Right atrium auricular region (tissue), 2 donors: ENCODE results near the gene PTX4. TPM values are rescaled to one million over a fixed set of nuclear protein-coding genes. Genes with fewer than 3 reads are reported as not detected.

ENCODE experiments used
- DNase-seq: peaks from one replicate; pipeline ENCODE4 v3.0.0-alpha.2; 2019; ENCODE audit warnings: low spot score
- H3K27ac ChIP-seq, 2 donors: fragments of 200-600 bp; sonication (generic); 1 replicate in 1 of 2; 2 replicates in 1 of 2; pipeline ENCODE4 v1.5.1; 2016 to 2019
- H3K27me3 ChIP-seq, 2 donors: fragments of 200-600 bp; sonication (generic); one replicate each; pipeline versions ENCODE4 v1.5.1 to v1.6.0; 2017 to 2019
- H3K36me3 ChIP-seq: fragments of 200-600 bp; sonication (generic); one replicate; pipeline ENCODE4 v1.5.1; 2016
- H3K4me1 ChIP-seq, 2 donors: fragments of 200-600 bp; sonication (generic); one replicate each; pipeline versions ENCODE4 v1.5.1 to v1.6.0; 2017 to 2019
- H3K4me3 ChIP-seq, 2 donors: fragments of 200-600 bp; sonication (generic); 1 replicate in 1 of 2; 2 replicates in 1 of 2; pipeline ENCODE4 v1.5.1; 2017 to 2019; ENCODE audit warnings: mild to moderate bottlenecking in 1 of 2, moderate library complexity in 1 of 2
- H3K9me3 ChIP-seq, 2 donors: fragments of 200-600 bp; sonication (generic); one replicate each; pipeline ENCODE4 v1.5.1; 2019
- CTCF ChIP-seq, 2 donors: fragments of 200-600 bp; sonication (generic); IDR thresholded peaks; one replicate each; pipeline ENCODE4 v1.5.1; 2019; ENCODE audit warnings: antibody characterized with exemption in 2 of 2
- total RNA-seq, 2 donors: library from RNA; depleted of rRNA; stranded (reverse); fragments of >200 nt; gene quantifications; one replicate each; pipeline ENCODE4 v1.1.0, GENCODE V29; 2016

Gene PTX4
- total RNA-seq, 2 donors from 2014 or later = 0.24 TPM; not detected in 1

DNA sequence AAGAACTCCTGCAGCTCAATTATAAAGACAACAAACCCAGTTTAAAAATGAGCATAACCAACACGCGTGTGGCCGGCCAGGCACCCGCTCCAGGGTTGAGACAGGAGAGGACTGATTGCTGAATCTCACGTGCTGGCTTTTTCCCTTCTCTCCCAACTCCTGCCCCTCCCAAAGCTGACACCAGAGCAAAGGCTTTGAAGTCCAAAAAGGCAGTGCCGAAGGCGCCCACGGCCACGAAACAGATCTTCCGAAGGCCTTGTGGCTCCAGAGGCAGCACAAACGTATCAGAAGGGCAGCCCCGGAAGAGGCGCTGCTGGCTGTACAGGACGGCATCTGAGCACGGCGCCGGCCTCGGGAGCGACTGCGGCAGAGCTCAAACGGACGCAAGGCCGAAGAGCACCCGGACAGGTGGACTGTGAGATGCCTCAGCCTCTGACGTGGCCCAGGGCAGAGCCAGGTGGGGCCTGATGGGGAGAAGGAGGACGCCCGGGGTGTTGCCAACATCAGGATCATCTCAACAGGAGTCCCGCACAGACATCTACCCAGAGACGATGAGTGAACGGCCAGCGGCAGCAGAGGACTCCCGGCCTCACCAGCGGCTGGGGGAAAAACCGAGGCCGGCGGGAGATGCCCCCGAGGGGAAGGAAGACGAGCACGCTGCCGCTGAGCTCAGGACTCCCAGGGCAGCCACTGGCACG lies 24.4 kb downstream of the PTX4 start:
- Histone ChIP-seq H3K27ac (no peak overlapping the region), H3K27me3 (no peaks in the 10 kb centered on the region), H3K9me3 (no peaks in the 10 kb centered on the region), H3K4me1 (no peaks in the 10 kb centered on the region), H3K4me3 (no peak overlapping the region), H3K36me3 (peaks cover 19% of the 10 kb centered on the region)
- no peak for TF ChIP-seq CTCF (IDR thresholded peaks at IDR 0.05)
- no peak for DNase-seq

DNA sequence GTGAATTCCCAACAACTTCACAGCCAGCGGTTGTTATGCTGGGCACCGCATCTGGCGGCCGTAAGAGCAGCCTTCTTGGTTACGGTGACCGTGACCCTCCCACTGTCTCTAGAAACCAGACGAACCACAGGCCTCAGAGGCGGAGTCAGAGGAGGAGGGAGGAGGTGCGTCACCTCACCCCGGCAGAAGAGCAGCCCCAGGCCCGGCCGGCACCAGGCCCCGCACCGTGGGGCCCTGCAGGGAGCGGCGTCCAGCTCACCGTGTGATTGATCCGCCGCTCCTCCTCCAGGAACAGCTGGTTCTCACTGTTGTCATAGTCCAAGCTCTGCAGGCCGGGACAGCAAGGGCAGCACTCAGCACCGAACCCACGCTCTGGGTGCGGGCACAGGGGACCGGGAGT lies 27.6 kb downstream of the PTX4 start:
- Histone ChIP-seq H3K4me3 (no peak overlapping the region), H3K27me3 (no peaks in the 10 kb centered on the region), H3K9me3 (no peaks in the 10 kb centered on the region), H3K36me3 (peaks cover 46% of the 10 kb centered on the region), H3K4me1 (no peaks in the 10 kb centered on the region), H3K27ac (no peak overlapping the region)
- TF ChIP-seq CTCF (IDR thresholded peaks at IDR 0.05) = no peak
- DNase-seq = no peak

GRCh38 chr16:1460602-1461138 lies 28.1 kb downstream of the PTX4 start:
- no peak overlapping the region for H3K27ac ChIP-seq
- no peaks in the 10 kb centered on the region for H3K9me3 ChIP-seq
- no peak overlapping the region for H3K4me3 ChIP-seq
- TF ChIP-seq CTCF (IDR thresholded peaks at IDR 0.05) = no peak
- DNase-seq = no peak
- no peaks in the 10 kb centered on the region for H3K27me3 ChIP-seq
- H3K4me1 ChIP-seq = no peaks in the 10 kb centered on the region
- H3K36me3 ChIP-seq = peaks cover 51% of the 10 kb centered on the region

- no peak for DNase-seq
- H3K27ac ChIP-seq = no peak overlapping the region
- H3K9me3 ChIP-seq = no peaks in the 10 kb centered on the region
- H3K4me1 ChIP-seq = no peaks in the 10 kb centered on the region
- H3K27me3 ChIP-seq = no peaks in the 10 kb centered on the region
- no peak for TF ChIP-seq CTCF (IDR thresholded peaks at IDR 0.05)
- H3K4me3 ChIP-seq = no peak overlapping the region
- peaks cover 58% of the 10 kb centered on the region for H3K36me3 ChIP-seq
Observed at GRCh38 chr16:1459967-1460366, 28.8 kb downstream of the PTX4 start.

GRCh38 chr16:1458977-1459341 lies 29.8 kb downstream of the PTX4 start:
- no peaks in the 10 kb centered on the region for H3K4me1 ChIP-seq
- H3K4me3 ChIP-seq = no peak overlapping the region
- H3K9me3 ChIP-seq = no peaks in the 10 kb centered on the region
- no peak overlapping the region for H3K27ac ChIP-seq
- TF ChIP-seq CTCF (IDR thresholded peaks at IDR 0.05) = no peak
- no peak for DNase-seq
- no peaks in the 10 kb centered on the region for H3K27me3 ChIP-seq
- peaks cover 68% of the 10 kb centered on the region for H3K36me3 ChIP-seq
